Small intestine (tissue), 7 donors: ENCODE measurements around the gene TRDMT1. TPM values are rescaled to one million over a fixed set of nuclear protein-coding genes. Genes with fewer than 3 reads are reported as not detected.

Experiments used
- DNase-seq, 2 donors: peaks; one replicate each; pipeline versions ENCODE4 v3.0.0 to v3.0.0-alpha.2; 2013
- FAIRE-seq: peaks from 2 replicates; lab custom pipeline; 2012; peaks lifted over from hg19 to GRCh38; lab: Jason Lieb, UNC
- H3K27ac ChIP-seq, 3 donors: one replicate each; pipeline ENCODE4 v1.5.1; 2013; ENCODE audit warnings: low read length in 2 of 3, mild to moderate bottlenecking in 2 of 3, control low read depth in 1 of 3, inconsistent platforms in 1 of 3, low read depth in 1 of 3, moderate library complexity in 1 of 3
- H3K27me3 ChIP-seq, 3 donors: one replicate each; pipeline ENCODE4 v1.6.1; 2013; ENCODE audit warnings: low read length in 3 of 3, inconsistent platforms in 1 of 3; ENCODE audit not compliant: control insufficient read depth in 3 of 3, insufficient read depth in 3 of 3
- H3K36me3 ChIP-seq, 3 donors: one replicate each; pipeline ENCODE4 v1.6.1; 2013; ENCODE audit warnings: low read length in 3 of 3, inconsistent platforms in 1 of 3, low read depth in 1 of 3, mild to moderate bottlenecking in 1 of 3, moderate library complexity in 1 of 3; ENCODE audit not compliant: control insufficient read depth in 3 of 3, insufficient read depth in 2 of 3
- H3K4me1 ChIP-seq, 3 donors: one replicate each; pipeline ENCODE4 v1.6.1; 2013; ENCODE audit warnings: low read length in 2 of 3, inconsistent platforms in 1 of 3, low read depth in 1 of 3, mild to moderate bottlenecking in 1 of 3, moderate library complexity in 1 of 3; ENCODE audit not compliant: control insufficient read depth in 3 of 3, insufficient read depth in 2 of 3
- H3K4me3 ChIP-seq, 3 donors: one replicate each; pipeline ENCODE4 v1.5.1; 2013; ENCODE audit warnings: low read length in 3 of 3, control low read depth in 1 of 3, inconsistent platforms in 1 of 3, low read depth in 1 of 3, mild to moderate bottlenecking in 1 of 3, moderate library complexity in 1 of 3
- H3K9me3 ChIP-seq, 2 donors: one replicate each; pipeline ENCODE4 v1.6.1; 2013; ENCODE audit warnings: low read depth in 1 of 2, low read length in 1 of 2; ENCODE audit not compliant: control insufficient read depth in 2 of 2, insufficient read depth in 1 of 2
- WGBS, 3 donors: extraction: QIAGEN DNeasy Blood & Tissue Kit; methylation state at CpG; one replicate each; pipeline ENCODE4 v1.1.7; 2013; 5-methylcytosine and 5-hydroxymethylcytosine counted together
- polyA plus RNA-seq, 4 donors: library from polyadenylated mRNA; stranded (reverse) in 3 of 4; unstranded in 1 of 4; fragments of 200-250 nt in 3 of 4; fragments of 120-200 nt in 1 of 4; gene quantifications; one replicate each; pipeline versions ENCODE4 v1.2.1 to v1.2.3, GENCODE V29; 2013
- donor health status: healthy with polysubstance abuse.
- donor health status: control.
- donor health status: control.
- donor health status: Bipolar disorder and iron deficiency.
- donor health status: healthy.

TRDMT1 gene
- polyA plus RNA-seq, 4 donors, result 1.4 to 6.0 (median 1.9) TPM

GRCh38 chr10:17228091-17229015, 26.9 kb upstream of the TRDMT1 start, which contains the start of gene VIM:
Gene VIM, plus strand, starts transcription at chr10:17228241. Its CDS starts 1,182 bp downstream, at chr10:17229423.
- H3K36me3 ChIP-seq, result peaks cover 0 to 6% (median 0%) of the 10 kb centered on the region in 3 donors
- H3K4me1 ChIP-seq, result peaks cover 0 to 16% (median 0%) of the 10 kb centered on the region in 3 donors
- H3K4me3 ChIP-seq, result peak within 1 kb of the TSS; percentile 64 to 80 (median 70)
- H3K27me3 ChIP-seq, result peaks cover 0 to 44% (median 3%) of the 10 kb centered on the region in 3 donors
- peak within 1 kb of the TSS; percentile 86 to 98 (median 94) for H3K27ac ChIP-seq
- no peaks in the 10 kb centered on the region for H3K9me3 ChIP-seq
- no peak for FAIRE-seq
- DNase-seq, result peak; percentile 67 to 73
- 1% methylated on average over 73 to 77 of the region's 77 CpGs for WGBS, 3 donors

- H3K4me1 ChIP-seq, result peaks cover 0 to 16% (median 0%) of the 10 kb centered on the region in 3 donors
- H3K27me3 ChIP-seq, result peaks cover 0 to 44% (median 3%) of the 10 kb centered on the region in 3 donors
- H3K4me3 ChIP-seq, result peak overlapping the region in 2 of 3 donors; percentile 64 to 70
- 8 to 12% (median 12%) methylated on average over 11 to 12 of the region's 12 CpGs for WGBS, 3 donors
- H3K9me3 ChIP-seq, result no peaks in the 10 kb centered on the region
- peak overlapping the region; percentile 86 to 98 (median 94) for H3K27ac ChIP-seq
- peaks cover 0 to 6% (median 0%) of the 10 kb centered on the region in 3 donors for H3K36me3 ChIP-seq
- DNase-seq, result peak; percentile 19 to 21
- no peak for FAIRE-seq
Observed at GRCh38 chr10:17227367-17228090, 26.1 kb upstream of the TRDMT1 start.

GRCh38 chr10:17226891-17227303, 25.4 kb upstream of the TRDMT1 start:
- Histone ChIP-seq H3K4me1 (peaks cover 0 to 16% (median 0%) of the 10 kb centered on the region in 3 donors), H3K4me3 (no peak overlapping the region), H3K9me3 (no peaks in the 10 kb centered on the region), H3K27me3 (peaks cover 0 to 44% (median 3%) of the 10 kb centered on the region in 3 donors), H3K27ac (peak overlapping the region in 1 of 3 donors; percentile 51), H3K36me3 (peaks cover 0 to 6% (median 0%) of the 10 kb centered on the region in 3 donors)
- no peak for DNase-seq
- FAIRE-seq, result no peak
- WGBS, 3 donors, result 79 to 83% (median 83%) methylated on average over 8 of the region's 8 CpGs

- Histone ChIP-seq H3K4me3 (no peak overlapping the region), H3K4me1 (peaks cover 0 to 11% (median 0%) of the 10 kb centered on the region in 3 donors), H3K27ac (no peak overlapping the region), H3K36me3 (peaks cover 0 to 6% (median 0%) of the 10 kb centered on the region in 3 donors), H3K27me3 (peaks cover 0 to 44% (median 3%) of the 10 kb centered on the region in 3 donors), H3K9me3 (no peaks in the 10 kb centered on the region)
- DNase-seq (no peak), FAIRE-seq (no peak)
- 76 to 80% (median 79%) methylated on average over 4 of the region's 4 CpGs for WGBS, 3 donors
Observed at GRCh38 chr10:17225808-17226207, 24.3 kb upstream of the TRDMT1 start.

GRCh38 chr10:17222329-17222728, 20.9 kb upstream of the TRDMT1 start:
- Histone ChIP-seq H3K36me3 (no peaks in the 10 kb centered on the region), H3K4me1 (no peaks in the 10 kb centered on the region), H3K4me3 (no peak overlapping the region), H3K27ac (no peak overlapping the region), H3K9me3 (no peaks in the 10 kb centered on the region), H3K27me3 (peaks cover 0 to 19% (median 0%) of the 10 kb centered on the region in 3 donors)
- FAIRE-seq, result no peak
- 67 to 79% (median 69%) methylated on average over 4 of the region's 4 CpGs for whole genome bisulfite sequencing, 3 donors
- no peak for DNase-seq

- H3K4me3 ChIP-seq, result no peak overlapping the region
Observed at GRCh38 chr10:17220652-17221100, 19.2 kb upstream of the TRDMT1 start.

GRCh38 chr10:17219024-17219423, 17.6 kb upstream of the TRDMT1 start:
- no peaks in the 10 kb centered on the region for H3K9me3 ChIP-seq
- FAIRE-seq, result no peak
- no peak for DNase-seq
- WGBS, 3 donors, result 86 to 89% (median 88%) methylated on average over 2 of the region's 2 CpGs
- H3K27me3 ChIP-seq, result no peaks in the 10 kb centered on the region
- no peak overlapping the region for H3K4me3 ChIP-seq
- peaks cover 0 to 5% (median 0%) of the 10 kb centered on the region in 3 donors for H3K4me1 ChIP-seq
- no peak overlapping the region for H3K27ac ChIP-seq
- H3K36me3 ChIP-seq, result no peaks in the 10 kb centered on the region

More at GRCh38 chr10:17220652-17221100, 19.2 kb upstream of the TRDMT1 start:
- H3K36me3 ChIP-seq, result no peaks in the 10 kb centered on the region
- peaks cover 0 to 5% (median 0%) of the 10 kb centered on the region in 3 donors for H3K4me1 ChIP-seq
- DNase-seq (no peak), FAIRE-seq (no peak)
- peaks cover 0 to 3% (median 0%) of the 10 kb centered on the region in 3 donors for H3K27me3 ChIP-seq
- H3K27ac ChIP-seq, result no peak overlapping the region
- 61 to 80% (median 62%) methylated on average over 1 of the region's 1 CpG for WGBS, 3 donors
- no peaks in the 10 kb centered on the region for H3K9me3 ChIP-seq
